Pons (tissue), 1 donor: ENCODE data around the gene MAML2.

ENCODE experiments used
- DNase-seq: peaks from one replicate; pipeline ENCODE4 v3.0.0-alpha.2; 2016; ENCODE audit warnings: low spot score

The MAML2 gene

GRCh38 chr11:95975343-95975742 lies 367.7 kb downstream of the MAML2 start:
- DNase-seq: no peak

GRCh38 chr11:95972060-95972459 lies 370.9 kb downstream of the MAML2 start:
- no peak for DNase-seq

- no peak for DNase-seq
Observed at GRCh38 chr11:95968585-95968984, 374.4 kb downstream of the MAML2 start.

- no peak for DNase-seq
Observed at GRCh38 chr11:95964281-95964680, 378.7 kb downstream of the MAML2 start.

DNA sequence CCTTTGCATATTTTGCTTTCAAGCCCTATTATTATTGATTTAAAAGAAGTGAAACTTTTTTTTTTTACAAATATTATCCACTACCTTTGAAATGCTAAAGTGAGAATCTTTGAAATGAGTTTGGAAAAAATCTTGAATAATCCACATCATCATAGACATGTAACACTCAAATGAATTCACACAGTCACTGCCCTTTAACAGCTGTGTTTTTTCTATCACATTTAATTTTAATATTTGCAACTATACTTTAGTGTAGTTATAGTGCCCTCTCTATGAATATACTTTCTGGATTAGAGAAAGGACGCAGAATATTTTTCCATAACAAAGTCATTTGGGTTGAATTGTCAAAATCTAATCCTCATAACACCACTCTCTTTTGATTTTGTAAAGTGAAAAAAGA lies 381.2 kb downstream of the MAML2 start:
- DNase-seq: no peak

GRCh38 chr11:95950905-95951304 lies 392.1 kb downstream of the MAML2 start:
- no peak for DNase-seq

- DNase-seq: no peak
Observed at GRCh38 chr11:95948637-95949036, 394.4 kb downstream of the MAML2 start.

DNA sequence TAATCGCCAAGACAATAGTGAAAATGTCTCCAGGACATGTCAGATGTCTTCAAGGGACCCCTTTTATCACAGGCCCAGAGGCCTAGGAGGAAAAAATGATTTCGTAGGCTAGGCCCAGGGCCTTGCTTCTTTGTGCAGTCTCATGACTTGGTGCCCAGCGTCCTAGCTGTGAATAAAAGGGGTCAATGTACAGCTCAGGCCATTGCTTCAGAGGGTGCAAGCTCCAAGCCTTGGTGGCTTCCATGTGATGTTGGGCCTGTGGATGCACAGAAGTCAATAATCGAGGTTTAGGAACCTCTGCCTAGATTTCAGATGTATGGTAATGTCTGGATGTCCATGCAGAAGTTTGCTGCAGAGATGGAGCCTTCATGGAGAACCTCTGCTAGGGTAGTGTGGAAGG lies 398.4 kb downstream of the MAML2 start:
- no peak for DNase-seq

DNA sequence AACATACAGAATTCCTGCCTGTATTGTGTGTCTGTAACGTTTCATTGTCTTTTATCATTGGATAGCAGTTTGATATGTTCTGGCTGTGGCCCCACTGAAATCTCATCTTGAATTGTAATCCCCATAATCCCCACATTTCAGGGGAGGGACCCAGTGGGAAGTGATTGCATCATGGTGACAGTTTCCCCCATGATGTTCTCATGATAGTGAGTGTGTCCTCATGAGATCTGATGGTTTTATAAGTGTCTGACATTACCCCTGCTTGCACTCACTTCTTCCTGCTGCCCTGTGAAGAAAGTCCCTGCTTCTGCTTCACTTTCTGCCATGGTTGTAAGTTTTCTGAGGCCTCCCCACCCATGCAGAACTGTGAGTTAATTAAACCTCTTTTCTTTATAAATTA lies 399.4 kb downstream of the MAML2 start:
- no peak for DNase-seq

- no peak for DNase-seq
Observed at GRCh38 chr11:95939091-95939490, 403.9 kb downstream of the MAML2 start.

GRCh38 chr11:95937358-95937757 lies 405.6 kb downstream of the MAML2 start:
- DNase-seq: no peak

DNA sequence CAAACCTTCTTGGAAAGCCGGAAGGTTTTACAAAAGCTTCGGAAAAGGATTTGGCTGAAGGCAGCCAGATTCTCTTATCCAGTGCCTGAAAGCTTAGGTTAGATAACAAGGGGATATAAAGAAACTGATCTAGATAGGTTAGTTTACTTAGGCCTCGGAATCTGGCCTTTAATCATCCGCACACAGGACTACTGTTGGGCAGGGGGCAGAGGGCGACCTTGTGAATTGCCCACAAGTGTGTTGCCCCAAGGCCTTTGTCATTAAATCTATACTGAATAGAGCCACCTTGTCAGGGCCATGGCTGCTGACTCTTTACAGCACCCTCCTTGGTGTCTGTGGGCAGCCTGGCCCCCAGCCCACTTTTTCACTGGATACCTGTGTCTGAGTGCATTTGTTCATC lies 409.4 kb downstream of the MAML2 start:
- DNase-seq: no peak

GRCh38 chr11:95931916-95932315 lies 411.1 kb downstream of the MAML2 start:
- no peak for DNase-seq

DNA sequence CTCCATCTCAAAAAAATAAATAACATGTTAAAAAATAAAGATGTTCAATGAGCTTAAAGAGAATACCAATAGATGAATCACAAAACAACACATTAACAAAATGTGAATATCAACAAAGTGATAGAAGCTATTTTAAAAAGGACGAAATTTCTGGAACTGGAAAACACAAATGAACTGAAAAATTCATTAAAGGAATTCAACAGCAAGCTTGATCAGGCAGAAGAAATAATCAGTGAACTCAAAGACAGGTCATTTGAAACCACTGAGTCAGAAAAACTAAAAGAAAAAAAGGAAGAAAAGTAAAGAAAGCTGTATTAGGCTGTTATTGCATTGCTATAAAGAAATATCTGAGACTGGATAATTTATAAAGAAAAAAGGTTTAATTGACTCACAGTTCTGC lies 412.0 kb downstream of the MAML2 start:
- no peak for DNase-seq

GRCh38 chr11:95926726-95927125 lies 416.3 kb downstream of the MAML2 start:
- no peak for DNase-seq
